ENCODE results near the gene CD180.

DNA sequence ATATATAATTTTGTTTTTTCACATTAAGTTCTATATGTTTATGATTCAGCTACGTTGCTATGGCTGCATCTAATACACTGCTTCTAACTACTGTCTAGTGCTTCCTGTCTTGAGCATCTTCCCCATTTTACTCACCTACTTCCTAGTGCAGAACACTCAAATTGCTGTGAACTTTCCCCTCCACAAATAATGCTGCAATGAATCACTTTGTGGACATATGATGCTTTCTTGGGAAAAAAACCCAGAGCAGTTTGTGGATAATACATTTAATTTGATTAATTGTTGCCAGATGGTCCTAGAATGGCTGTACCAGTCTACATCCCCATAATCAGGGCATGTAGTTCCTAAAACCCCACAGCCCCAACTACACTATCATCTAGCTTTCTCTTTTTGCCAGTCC is 18.5 kb downstream of the CD180 start:
- TF ChIP-seq, protein P1, sequence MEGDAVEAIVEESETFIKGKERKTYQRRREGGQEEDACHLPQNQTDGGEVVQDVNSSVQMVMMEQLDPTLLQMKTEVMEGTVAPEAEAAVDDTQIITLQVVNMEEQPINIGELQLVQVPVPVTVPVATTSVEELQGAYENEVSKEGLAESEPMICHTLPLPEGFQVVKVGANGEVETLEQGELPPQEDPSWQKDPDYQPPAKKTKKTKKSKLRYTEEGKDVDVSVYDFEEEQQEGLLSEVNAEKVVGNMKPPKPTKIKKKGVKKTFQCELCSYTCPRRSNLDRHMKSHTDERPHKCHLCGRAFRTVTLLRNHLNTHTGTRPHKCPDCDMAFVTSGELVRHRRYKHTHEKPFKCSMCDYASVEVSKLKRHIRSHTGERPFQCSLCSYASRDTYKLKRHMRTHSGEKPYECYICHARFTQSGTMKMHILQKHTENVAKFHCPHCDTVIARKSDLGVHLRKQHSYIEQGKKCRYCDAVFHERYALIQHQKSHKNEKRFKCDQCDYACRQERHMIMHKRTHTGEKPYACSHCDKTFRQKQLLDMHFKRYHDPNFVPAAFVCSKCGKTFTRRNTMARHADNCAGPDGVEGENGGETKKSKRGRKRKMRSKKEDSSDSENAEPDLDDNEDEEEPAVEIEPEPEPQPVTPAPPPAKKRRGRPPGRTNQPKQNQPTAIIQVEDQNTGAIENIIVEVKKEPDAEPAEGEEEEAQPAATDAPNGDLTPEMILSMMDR (IDR thresholded peaks at IDR 0.05 in 2 of 3, conservative IDR thresholded peaks at IDR 0.05 in 1 of 3; ENCODE audit: borderline replicate concordance in 1 of 3, insufficient read depth in 1 of 3, low read depth in 2 of 3, low read length in 2 of 3): no peak
- TF ChIP-seq YY1 (IDR thresholded peaks at IDR 0.05; ENCODE audit: extremely low read depth, insufficient replicate concordance, low read depth, low read length) (no peak), POLR2A (IDR thresholded peaks at IDR 0.05; ENCODE audit: borderline replicate concordance, extremely low read depth, insufficient read depth, insufficient read length) (no peak), EZH2 (IDR thresholded peaks at IDR 0.05) (no peak), EZH2phosphoT487 (IDR thresholded peaks at IDR 0.05; ENCODE audit: borderline replicate concordance) (no peak), SP1 (IDR thresholded peaks at IDR 0.05; ENCODE audit: low read depth) (no peak), ZNF274 (IDR thresholded peaks at IDR 0.05; ENCODE audit: low read depth, low read length) (no peak)

All from HCT116 (cell line).